MM.1S (cell line): ENCODE data around the gene TEAD4.

ENCODE experiments used
- DNase-seq: peaks from one replicate; pipeline ENCODE4 v3.0.0-alpha.2; 2015
- H2AFZ ChIP-seq: fragments of 300-600 bp; sonication (generic); 2 replicates; pipeline ENCODE4 v1.6.0; 2016; ENCODE audit warnings: antibody characterized with exemption, low read length
- H3F3A ChIP-seq: fragments of 300-600 bp; sonication (generic); 2 replicates; pipeline ENCODE4 v1.6.1; 2016; ENCODE audit warnings: mild to moderate bottlenecking, antibody characterized with exemption, low read length, moderate library complexity, mixed read lengths; ENCODE audit not compliant: insufficient read depth
- H3K27ac ChIP-seq: fragments of 300-600 bp; sonication (generic); 2 replicates; pipeline ENCODE4 v1.5.1; 2016; ENCODE audit warnings: mild to moderate bottlenecking, low read length
- H3K27me3 ChIP-seq: fragments of 300-600 bp; sonication (generic); replicated peaks from 2 replicates; pipeline ENCODE4 v1.6.0; 2016; ENCODE audit warnings: low read length; ENCODE audit not compliant: insufficient read depth
- H3K36me3 ChIP-seq: fragments of 300-600 bp; sonication (generic); replicated peaks from 2 replicates; pipeline ENCODE4 v1.6.1; 2016; ENCODE audit warnings: mild to moderate bottlenecking, low read length, mixed read lengths; ENCODE audit not compliant: insufficient read depth
- H3K4me1 ChIP-seq: fragments of 300-600 bp; sonication (generic); 2 replicates; pipeline ENCODE4 v1.6.1; 2016; ENCODE audit warnings: low read length, mixed read lengths
- H3K4me2 ChIP-seq: fragments of 300-600 bp; sonication (generic); 2 replicates; pipeline ENCODE4 v1.6.0; 2016; ENCODE audit warnings: low read depth, low read length
- H3K4me3 ChIP-seq: fragments of 300-600 bp; sonication (generic); 2 replicates; pipeline ENCODE4 v1.5.1; 2016; ENCODE audit warnings: low read length, mixed read lengths
- H3K79me2 ChIP-seq: fragments of 300-600 bp; sonication (generic); 2 replicates; pipeline ENCODE4 v1.6.1; 2016; ENCODE audit warnings: mixed run types, low read length, mixed read lengths
- H3K9ac ChIP-seq: fragments of 300-600 bp; sonication (generic); 2 replicates; pipeline ENCODE4 v1.6.1; 2016; ENCODE audit warnings: low read length, mixed read lengths
- H3K9me2 ChIP-seq: fragments of 300-600 bp; sonication (generic); replicated peaks from 2 replicates; pipeline ENCODE4 v1.6.1; 2016; ENCODE audit warnings: mild to moderate bottlenecking, low read length, mixed read lengths; ENCODE audit not compliant: insufficient read depth
- H3K9me3 ChIP-seq: fragments of 300-600 bp; sonication (generic); replicated peaks from 2 replicates; pipeline ENCODE4 v1.6.1; 2016; ENCODE audit warnings: mild to moderate bottlenecking, low read length, mixed read lengths; ENCODE audit not compliant: insufficient read depth
- H4K20me1 ChIP-seq: fragments of 300-600 bp; sonication (generic); 2 replicates; pipeline ENCODE4 v1.6.1; 2016; ENCODE audit warnings: mild to moderate bottlenecking, low read length, moderate library complexity, mixed read lengths; ENCODE audit not compliant: insufficient read depth
- EZH2 ChIP-seq: fragments of 300-600 bp; sonication (generic); optimal IDR thresholded peaks from 2 replicates; pipeline ENCODE3; 2017; ENCODE audit warnings: low read depth, mild to moderate bottlenecking, antibody characterized with exemption, low read length, mixed read lengths
- EZH2phosphoT487 ChIP-seq: fragments of 300-600 bp; sonication (generic); IDR thresholded peaks from 2 replicates; pipeline ENCODE4 v1.6.1; 2018; ENCODE audit warnings: antibody characterized with exemption, low read length
- TF ChIP-seq, protein P1 (sequence below): fragments of 300-600 bp; sonication (generic); IDR thresholded peaks from 2 replicates; pipeline ENCODE4 v1.5.1; 2016; ENCODE audit warnings: antibody characterized with exemption, low read length, mixed read lengths

Gene TEAD4

GRCh38 chr12:3083241-3083920, 124.2 kb downstream of the TEAD4 start:
- no peak overlapping the region for H3K27ac ChIP-seq
- no peak overlapping the region for H3K4me2 ChIP-seq
- no peaks in the 10 kb centered on the region for H4K20me1 ChIP-seq

GRCh38 chr12:3083921-3084347, 124.7 kb downstream of the TEAD4 start:
- no peaks in the 10 kb centered on the region for H3K79me2 ChIP-seq
- H3K4me1 ChIP-seq, result no peaks in the 10 kb centered on the region
- H3K27me3 ChIP-seq, result peaks cover 36% of the 10 kb centered on the region
- H3K36me3 ChIP-seq, result no peaks in the 10 kb centered on the region
- H3K27ac ChIP-seq, result no peak overlapping the region
- no peak overlapping the region for H3K9ac ChIP-seq
- H2AFZ ChIP-seq, result no peak overlapping the region
- no peaks in the 10 kb centered on the region for H4K20me1 ChIP-seq
- no peaks in the 10 kb centered on the region for H3K9me2 ChIP-seq
- H3K9me3 ChIP-seq, result no peaks in the 10 kb centered on the region
- H3F3A ChIP-seq, result no peaks in the 10 kb centered on the region
- no peak overlapping the region for H3K4me2 ChIP-seq
- H3K4me3 ChIP-seq, result no peak overlapping the region
- TF ChIP-seq EZH2phosphoT487 (no peak), EZH2 (no peak)
- TF ChIP-seq, protein P1, sequence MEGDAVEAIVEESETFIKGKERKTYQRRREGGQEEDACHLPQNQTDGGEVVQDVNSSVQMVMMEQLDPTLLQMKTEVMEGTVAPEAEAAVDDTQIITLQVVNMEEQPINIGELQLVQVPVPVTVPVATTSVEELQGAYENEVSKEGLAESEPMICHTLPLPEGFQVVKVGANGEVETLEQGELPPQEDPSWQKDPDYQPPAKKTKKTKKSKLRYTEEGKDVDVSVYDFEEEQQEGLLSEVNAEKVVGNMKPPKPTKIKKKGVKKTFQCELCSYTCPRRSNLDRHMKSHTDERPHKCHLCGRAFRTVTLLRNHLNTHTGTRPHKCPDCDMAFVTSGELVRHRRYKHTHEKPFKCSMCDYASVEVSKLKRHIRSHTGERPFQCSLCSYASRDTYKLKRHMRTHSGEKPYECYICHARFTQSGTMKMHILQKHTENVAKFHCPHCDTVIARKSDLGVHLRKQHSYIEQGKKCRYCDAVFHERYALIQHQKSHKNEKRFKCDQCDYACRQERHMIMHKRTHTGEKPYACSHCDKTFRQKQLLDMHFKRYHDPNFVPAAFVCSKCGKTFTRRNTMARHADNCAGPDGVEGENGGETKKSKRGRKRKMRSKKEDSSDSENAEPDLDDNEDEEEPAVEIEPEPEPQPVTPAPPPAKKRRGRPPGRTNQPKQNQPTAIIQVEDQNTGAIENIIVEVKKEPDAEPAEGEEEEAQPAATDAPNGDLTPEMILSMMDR, result no peak
- no peak for DNase-seq

More at GRCh38 chr12:3083241-3083920, 124.2 kb downstream of the TEAD4 start:
- Histone ChIP-seq H3K9me3 (no peaks in the 10 kb centered on the region), H3K9me2 (no peaks in the 10 kb centered on the region), H3F3A (no peaks in the 10 kb centered on the region), H3K36me3 (no peaks in the 10 kb centered on the region), H2AFZ (no peak overlapping the region), H3K9ac (no peak overlapping the region), H3K4me3 (no peak overlapping the region), H3K4me1 (no peaks in the 10 kb centered on the region), H3K27me3 (peaks cover 38% of the 10 kb centered on the region), H3K79me2 (no peaks in the 10 kb centered on the region)
- TF ChIP-seq EZH2 (no peak), EZH2phosphoT487 (no peak)
- TF ChIP-seq, protein P1, result no peak
- no peak for DNase-seq

DNA sequence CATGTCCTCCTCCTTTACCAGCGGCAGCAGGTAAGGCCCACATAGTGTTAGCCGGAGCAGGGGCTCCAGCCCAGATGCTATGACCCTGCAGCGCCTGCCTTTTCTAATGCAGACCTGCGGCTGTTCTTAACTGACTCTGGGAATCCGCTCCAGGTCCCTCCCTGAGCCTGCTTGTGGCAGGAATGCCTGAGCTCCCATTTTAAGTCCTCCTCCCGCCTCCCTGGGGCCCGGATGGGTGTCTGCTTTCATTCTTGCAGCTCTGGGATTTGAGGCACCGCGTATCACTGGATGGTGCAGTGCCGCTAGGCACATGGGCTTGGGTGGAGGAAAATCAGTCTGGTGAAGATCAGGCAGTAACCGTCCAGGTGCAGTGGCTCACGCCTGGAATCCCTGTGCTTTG, 125.5 kb downstream of the TEAD4 start:
- H3K4me3 ChIP-seq, result no peak overlapping the region
- no peaks in the 10 kb centered on the region for H3K4me1 ChIP-seq
- H3K9me3 ChIP-seq, result no peaks in the 10 kb centered on the region
- no peaks in the 10 kb centered on the region for H3K79me2 ChIP-seq
- no peaks in the 10 kb centered on the region for H3K9me2 ChIP-seq
- DNase-seq, result no peak
- no peak overlapping the region for H3K9ac ChIP-seq
- no peaks in the 10 kb centered on the region for H4K20me1 ChIP-seq
- no peaks in the 10 kb centered on the region for H3F3A ChIP-seq
- no peak overlapping the region for H2AFZ ChIP-seq
- no peak overlapping the region for H3K4me2 ChIP-seq
- H3K36me3 ChIP-seq, result no peaks in the 10 kb centered on the region
- peaks cover 36% of the 10 kb centered on the region for H3K27me3 ChIP-seq
- TF ChIP-seq EZH2phosphoT487 (no peak), EZH2 (no peak)
- TF ChIP-seq, protein P1, result no peak
- H3K27ac ChIP-seq, result no peak overlapping the region
